B cell (primary cell): ENCODE data around the gene ASTN2. TPM values are rescaled to one million over a fixed set of nuclear protein-coding genes. Genes with fewer than 3 reads are reported as not detected.

ENCODE experiments used
- ATAC-seq: fragments of 200-7000 bp; cut with Tn5 transposase; one replicate; pipeline ENCODE4 v1.10.0; 2021; ENCODE audit warnings: low read depth, mild to moderate bottlenecking, moderate number of reproducible peaks, moderate library complexity
- CTCF ChIA-PET: fragments of 350-600 bp; sonication (Branson Sonifier 250); formaldehyde crosslinking; loops from one replicate; lab custom pipeline; 2021; ENCODE audit warnings: antibody characterized with exemption, inconsistent platforms; lab: Charles Lee
- POLR2A ChIA-PET: fragments of 350-600 bp; sonication (Branson Sonifier 250); formaldehyde crosslinking; loops from one replicate; lab custom pipeline; 2021; ENCODE audit warnings: antibody characterized with exemption; lab: Charles Lee
- DNase-seq: peaks from one replicate; pipeline ENCODE4 v3.0.0; 2013
- H2AFZ ChIP-seq: 2 replicates; pipeline ENCODE4 v1.6.1; 2012; ENCODE audit warnings: mild to moderate bottlenecking, low read depth, low read length; ENCODE audit not compliant: insufficient read depth, poor library complexity, severe bottlenecking
- H3K27ac ChIP-seq, 2 donors: 1 replicate in 1 of 2; 2 replicates in 1 of 2; pipeline ENCODE4 v1.5.1; 2012 to 2013; ENCODE audit warnings: low read length in 2 of 2, mild to moderate bottlenecking in 2 of 2, moderate library complexity in 1 of 2
- H3K27me3 ChIP-seq, 4 experiments: fragments of 200-600 bp in 1 of 4; sonication (generic) in 1 of 4; replicated peaks in 1 of 4; 1 replicate in 2 of 4; 2 replicates in 2 of 4; pipeline versions ENCODE4 v1.6.1 to v1.7.0; 2013 to 2016; ENCODE audit warnings: low read length in 3 of 4, mild to moderate bottlenecking in 2 of 4, mixed read lengths in 1 of 4, moderate library complexity in 1 of 4; ENCODE audit not compliant: insufficient read depth in 4 of 4, control insufficient read depth in 3 of 4; ENCODE audit errors: control extremely low read depth in 1 of 4
- H3K36me3 ChIP-seq, 2 experiments: replicated peaks in 1 of 2; 1 replicate in 1 of 2; 2 replicates in 1 of 2; pipeline versions ENCODE4 v1.6.1 to v1.7.1; 2013; ENCODE audit warnings: low read length in 1 of 2; ENCODE audit not compliant: insufficient read depth in 2 of 2, control insufficient read depth in 1 of 2; ENCODE audit errors: control extremely low read depth in 1 of 2, extremely low read depth in 1 of 2
- H3K4me1 ChIP-seq, 2 donors: fragments of 200-600 bp in 1 of 2; sonication (generic) in 1 of 2; 1 replicate in 1 of 2; 2 replicates in 1 of 2; pipeline versions ENCODE4 v1.5.1 to v1.6.1; 2013 to 2017; ENCODE audit warnings: low read length in 2 of 2; ENCODE audit not compliant: control insufficient read depth in 2 of 2, insufficient read depth in 2 of 2
- H3K4me2 ChIP-seq: replicated peaks from 2 replicates; pipeline ENCODE3; 2012; ENCODE audit warnings: mild to moderate bottlenecking, low read depth, low read length; ENCODE audit not compliant: poor library complexity, severe bottlenecking
- H3K4me3 ChIP-seq, 5 experiments: fragments of 200-600 bp in 1 of 5; sonication (generic) in 1 of 5; 1 replicate in 3 of 5; 2 replicates in 2 of 5; pipeline versions ENCODE4 v1.5.1 to v1.7.0; 2011 to 2016; ENCODE audit warnings: low read length in 4 of 5, mild to moderate bottlenecking in 4 of 5, low read depth in 2 of 5, control low read depth in 1 of 5, moderate library complexity in 1 of 5; ENCODE audit not compliant: insufficient read depth in 1 of 5; ENCODE audit errors: control extremely low read depth in 1 of 5, extremely low read depth in 1 of 5
- H3K79me2 ChIP-seq: fragments of 200-600 bp; sonication (generic); one replicate; pipeline ENCODE4 v1.6.0; 2016; ENCODE audit warnings: low read length; ENCODE audit not compliant: control insufficient read depth, insufficient read depth
- H3K9ac ChIP-seq: fragments of 200-600 bp; sonication (generic); 2 replicates; pipeline ENCODE4 v1.6.1; 2017; ENCODE audit warnings: mild to moderate bottlenecking, low read length, moderate library complexity
- H3K9me3 ChIP-seq, 3 donors: one replicate each; pipeline versions ENCODE4 v1.6.1 to v1.7.1; 2013; ENCODE audit warnings: low read length in 2 of 3; ENCODE audit not compliant: control insufficient read depth in 2 of 3, insufficient read depth in 1 of 3; ENCODE audit errors: control extremely low read depth in 1 of 3
- H4K20me1 ChIP-seq: 2 replicates; pipeline ENCODE4 v1.6.0; 2012; ENCODE audit warnings: mild to moderate bottlenecking, low read length; ENCODE audit not compliant: insufficient read depth, control insufficient read depth, poor library complexity, severe bottlenecking
- H3K27ac Mint-ChIP-seq: one replicate; pipeline ENCODE4 v1.8.0; 2021; ENCODE audit warnings: mixed read lengths
- H3K27me3 Mint-ChIP-seq: one replicate; pipeline ENCODE4 v1.8.0; 2021; ENCODE audit warnings: mixed read lengths
- H3K4me1 Mint-ChIP-seq: one replicate; pipeline ENCODE4 v1.8.0; 2021; ENCODE audit warnings: mixed read lengths
- H3K4me3 Mint-ChIP-seq: one replicate; pipeline ENCODE4 v1.8.0; 2021; ENCODE audit warnings: mixed read lengths
- H3K9me3 Mint-ChIP-seq: one replicate; pipeline ENCODE4 v1.8.0; 2022; ENCODE audit warnings: mixed read lengths; ENCODE audit not compliant: insufficient read depth
- EZH2 ChIP-seq: IDR thresholded peaks from 2 replicates; pipeline ENCODE4 v1.6.1; 2012; ENCODE audit warnings: borderline replicate concordance, low read depth, mild to moderate bottlenecking, moderate library complexity, low read length; ENCODE audit not compliant: insufficient read depth, poor library complexity, severe bottlenecking
- WGBS: methylation state at CpG from one replicate; pipeline ENCODE4 v1.1.5; 2013; ENCODE audit warnings: missing lambda C conversion rate; ENCODE audit not compliant: insufficient coverage; 5-methylcytosine and 5-hydroxymethylcytosine counted together
- intact Hi-C: fragments of 100-400 bp; cut with micrococcal nuclease; formaldehyde crosslinking; loops from one replicate; pipeline ENCODE4 v1.10.0; 2022
- polyA plus RNA-seq: library from polyadenylated mRNA; depleted of rRNA; stranded (reverse); fragments of >200 nt; gene quantifications from 2 replicates; pipeline ENCODE4 v1.2.3, GENCODE V29; 2012
- total RNA-seq, 2 donors: library from RNA; stranded (reverse); fragments of 120-200 nt in 1 of 2; gene quantifications; 1 replicate in 1 of 2; 2 replicates in 1 of 2; pipeline versions ENCODE4 v1.2.3 to v1.2.4, GENCODE V29; 2013 to 2022
- TF ChIP-seq, protein P1 (sequence below): fragments of 200-600 bp; IDR thresholded peaks from one replicate; pipeline ENCODE4 v1.8.0; 2022; ENCODE audit warnings: antibody characterized with exemption, mild to moderate bottlenecking

ASTN2 gene
- total and polyA plus RNA-seq, 2 donors (not counting 1 experiment from before 2014, with no cell fraction given), result 1.2 to 3.6 TPM

DNA sequence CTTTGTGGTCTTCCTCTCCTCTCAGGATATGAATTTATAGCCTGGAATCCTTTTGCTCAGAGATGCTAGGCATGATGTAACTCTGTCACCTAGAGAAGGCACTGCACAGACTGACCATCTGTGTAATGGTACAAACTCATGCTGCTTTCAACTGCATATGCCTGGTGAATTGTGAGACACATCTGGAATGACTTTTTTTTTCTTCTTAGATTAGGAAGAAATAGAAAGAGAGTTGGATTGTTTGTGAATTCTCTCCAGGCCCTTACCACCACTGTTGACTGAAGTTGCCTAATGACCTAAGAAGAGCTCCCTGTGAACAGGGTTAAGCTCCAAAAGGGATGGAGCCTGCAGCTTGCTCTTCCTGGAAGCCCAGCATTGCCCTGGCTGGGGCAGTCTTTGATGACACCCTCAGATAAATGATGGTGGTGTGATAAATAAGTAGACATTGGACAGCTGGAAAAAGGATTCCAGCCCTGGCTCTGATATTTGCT lies 775.6 kb downstream of the ASTN2 start:
- Histone ChIP-seq H4K20me1 (no peaks in the 10 kb centered on the region), H3K9me3 (no peaks in the 10 kb centered on the region), H3K27me3 (no peaks in the 10 kb centered on the region), H3K27ac (no peak overlapping the region), H3K4me2 (no peak overlapping the region), H3K4me3 (no peak overlapping the region), H3K36me3 (no peaks in the 10 kb centered on the region), H2AFZ (no peak overlapping the region), H3K4me1 (no peaks in the 10 kb centered on the region), H3K79me2 (no peaks in the 10 kb centered on the region), H3K9ac (no peak overlapping the region)
- H3K4me1 Mint-ChIP-seq, result no peaks in the 10 kb centered on the region
- TF ChIP-seq, protein P1, sequence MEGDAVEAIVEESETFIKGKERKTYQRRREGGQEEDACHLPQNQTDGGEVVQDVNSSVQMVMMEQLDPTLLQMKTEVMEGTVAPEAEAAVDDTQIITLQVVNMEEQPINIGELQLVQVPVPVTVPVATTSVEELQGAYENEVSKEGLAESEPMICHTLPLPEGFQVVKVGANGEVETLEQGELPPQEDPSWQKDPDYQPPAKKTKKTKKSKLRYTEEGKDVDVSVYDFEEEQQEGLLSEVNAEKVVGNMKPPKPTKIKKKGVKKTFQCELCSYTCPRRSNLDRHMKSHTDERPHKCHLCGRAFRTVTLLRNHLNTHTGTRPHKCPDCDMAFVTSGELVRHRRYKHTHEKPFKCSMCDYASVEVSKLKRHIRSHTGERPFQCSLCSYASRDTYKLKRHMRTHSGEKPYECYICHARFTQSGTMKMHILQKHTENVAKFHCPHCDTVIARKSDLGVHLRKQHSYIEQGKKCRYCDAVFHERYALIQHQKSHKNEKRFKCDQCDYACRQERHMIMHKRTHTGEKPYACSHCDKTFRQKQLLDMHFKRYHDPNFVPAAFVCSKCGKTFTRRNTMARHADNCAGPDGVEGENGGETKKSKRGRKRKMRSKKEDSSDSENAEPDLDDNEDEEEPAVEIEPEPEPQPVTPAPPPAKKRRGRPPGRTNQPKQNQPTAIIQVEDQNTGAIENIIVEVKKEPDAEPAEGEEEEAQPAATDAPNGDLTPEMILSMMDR, result no peak
- no peak for TF ChIP-seq EZH2
- intact Hi-C loops, result no loop called here
- ChIA-PET CTCF (no interaction called here), POLR2A (no interaction called here)
- H3K9me3 Mint-ChIP-seq, result no peaks in the 10 kb centered on the region
- no peaks in the 10 kb centered on the region for H3K27me3 Mint-ChIP-seq
- H3K4me3 Mint-ChIP-seq, result no peak overlapping the region
- ATAC-seq (no peak), DNase-seq (no peak)
- H3K27ac Mint-ChIP-seq, result no peak overlapping the region

DNA sequence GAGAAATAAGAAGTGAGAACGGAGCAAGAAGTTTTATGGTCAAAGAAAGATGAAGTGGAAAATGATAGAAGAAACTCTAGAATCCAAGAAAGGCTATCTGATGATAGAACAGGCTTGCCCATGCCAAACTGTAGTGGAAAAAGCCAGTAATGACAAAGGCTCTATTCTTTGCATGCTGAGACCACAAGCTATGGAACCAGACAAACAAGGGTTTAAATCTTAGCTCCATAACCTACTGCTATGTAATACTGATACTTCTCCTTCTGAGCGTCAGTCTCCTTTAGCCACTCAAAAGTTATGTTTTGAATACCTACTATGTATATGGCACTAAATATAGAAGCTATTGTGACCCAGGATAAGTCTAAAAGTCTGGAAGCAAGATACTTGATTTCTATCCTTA lies 778.9 kb downstream of the ASTN2 start:
- intact Hi-C loops, result no loop called here
- H3K4me3 Mint-ChIP-seq, result no peak overlapping the region
- CTCF ChIA-PET, result no interaction called here

More for the DNA sequence above, 778.9 kb downstream of the ASTN2 start:
- Mint-ChIP-seq H3K4me1 (no peaks in the 10 kb centered on the region), H3K9me3 (no peaks in the 10 kb centered on the region), H3K27me3 (no peaks in the 10 kb centered on the region), H3K27ac (no peak overlapping the region)
- POLR2A ChIA-PET, result no interaction called here
- Histone ChIP-seq H3K27me3 (no peaks in the 10 kb centered on the region), H2AFZ (no peak overlapping the region), H3K79me2 (no peaks in the 10 kb centered on the region), H3K9ac (no peak overlapping the region), H4K20me1 (no peaks in the 10 kb centered on the region), H3K4me3 (no peak overlapping the region), H3K36me3 (no peaks in the 10 kb centered on the region), H3K4me1 (no peaks in the 10 kb centered on the region), H3K27ac (no peak overlapping the region), H3K9me3 (no peaks in the 10 kb centered on the region), H3K4me2 (no peak overlapping the region)
- TF ChIP-seq, protein P1, result no peak
- TF ChIP-seq EZH2, result no peak
- ATAC-seq (no peak), DNase-seq (no peak)
- 100% methylated on average over 1 of the region's 2 CpGs for WGBS
